Astrocyte (in vitro differentiated cells and primary cell): ENCODE results near the gene EGFL8. TPM values are rescaled to one million over a fixed set of nuclear protein-coding genes. Genes with fewer than 3 reads are reported as not detected.

ENCODE experiments used
- DNase-seq: peaks from one replicate; pipeline ENCODE4 v3.0.0-alpha.2; 2010; ENCODE audit warnings: low read depth
- FAIRE-seq: peaks from 2 replicates; lab custom pipeline; 2011; peaks lifted over from hg19 to GRCh38; lab: Jason Lieb, UNC
- H2AFZ ChIP-seq: 2 replicates; pipeline ENCODE4 v1.6.0; 2012; ENCODE audit warnings: low read depth, low read length, inconsistent platforms
- H3K27ac ChIP-seq: 2 replicates; pipeline ENCODE4 v1.5.1; 2011; ENCODE audit warnings: low read depth, low read length, inconsistent platforms
- H3K27me3 ChIP-seq: 2 replicates; pipeline ENCODE4 v1.6.0; 2011; ENCODE audit warnings: low read length, inconsistent platforms; ENCODE audit not compliant: insufficient read depth
- H3K36me3 ChIP-seq: 2 replicates; pipeline ENCODE4 v1.5.1; 2011; ENCODE audit warnings: low read length, inconsistent platforms; ENCODE audit not compliant: insufficient read depth
- H3K4me1 ChIP-seq: 2 replicates; pipeline ENCODE4 v1.5.1; 2011; ENCODE audit warnings: low read length, inconsistent platforms; ENCODE audit not compliant: insufficient read depth
- H3K4me2 ChIP-seq: 2 replicates; pipeline ENCODE4 v1.6.0; 2012; ENCODE audit warnings: low read length, inconsistent platforms
- H3K4me3 ChIP-seq: 2 replicates; pipeline ENCODE4 v1.5.1; 2011; ENCODE audit warnings: low read depth, mild to moderate bottlenecking, low read length, inconsistent platforms; ENCODE audit not compliant: insufficient read depth
- H3K79me2 ChIP-seq: 2 replicates; pipeline ENCODE4 v1.6.0; 2012; ENCODE audit warnings: mild to moderate bottlenecking, low read length, inconsistent platforms; ENCODE audit not compliant: insufficient read depth
- H3K9ac ChIP-seq: 2 replicates; pipeline ENCODE4 v1.6.0; 2012; ENCODE audit warnings: mild to moderate bottlenecking, low read length, inconsistent platforms
- H3K9me3 ChIP-seq: 2 replicates; pipeline ENCODE4 v1.5.1; 2012; ENCODE audit warnings: low read depth, mild to moderate bottlenecking, low read length, inconsistent platforms; ENCODE audit not compliant: insufficient read depth
- H4K20me1 ChIP-seq: 2 replicates; pipeline ENCODE4 v1.6.0; 2012; ENCODE audit warnings: low read length, inconsistent platforms; ENCODE audit not compliant: insufficient read depth
- H3K27ac Mint-ChIP-seq: one replicate; pipeline ENCODE4 v1.8.0; 2021; ENCODE audit warnings: mild to moderate bottlenecking, mixed read lengths; ENCODE audit not compliant: unreplicated experiment
- H3K27me3 Mint-ChIP-seq: one replicate; pipeline ENCODE4 v1.8.0; 2021; ENCODE audit warnings: low read depth, mixed read lengths; ENCODE audit not compliant: unreplicated experiment
- H3K36me3 Mint-ChIP-seq: one replicate; pipeline ENCODE4 v1.8.0; 2021; ENCODE audit warnings: low read depth, mixed read lengths; ENCODE audit not compliant: unreplicated experiment
- H3K4me1 Mint-ChIP-seq: one replicate; pipeline ENCODE4 v1.8.0; 2021; ENCODE audit warnings: low read depth, mixed read lengths; ENCODE audit not compliant: unreplicated experiment
- H3K4me3 Mint-ChIP-seq: one replicate; pipeline ENCODE4 v1.8.0; 2021; ENCODE audit warnings: mild to moderate bottlenecking, moderate library complexity, mixed read lengths; ENCODE audit not compliant: unreplicated experiment
- H3K9me3 Mint-ChIP-seq: one replicate; pipeline ENCODE4 v1.8.0; 2021; ENCODE audit warnings: mild to moderate bottlenecking, mixed read lengths; ENCODE audit not compliant: unreplicated experiment
- CTCF ChIP-seq: IDR thresholded peaks from 2 replicates; pipeline ENCODE4 v1.5.1; 2011; ENCODE audit warnings: low read depth, mild to moderate bottlenecking, inconsistent platforms, low read length, moderate library complexity; ENCODE audit not compliant: insufficient read depth
- EZH2 ChIP-seq: IDR thresholded peaks from 2 replicates; pipeline ENCODE4 v1.6.1; 2012; ENCODE audit warnings: mild to moderate bottlenecking, low read length, inconsistent platforms; ENCODE audit not compliant: insufficient read depth
- total RNA-seq: library from RNA; stranded (reverse); gene quantifications from 2 replicates; pipeline ENCODE4 v1.2.1, GENCODE V29; 2021

The EGFL8 gene
- total RNA-seq, 1 donor from 2014 or later: 13.3 TPM

- H3K36me3 Mint-ChIP-seq: no peaks in the 10 kb centered on the region
- TF ChIP-seq CTCF (no peak), EZH2 (no peak)
- H3K9ac ChIP-seq: no peak overlapping the region
- no peaks in the 10 kb centered on the region for H4K20me1 ChIP-seq
- no peaks in the 10 kb centered on the region for H3K36me3 ChIP-seq
- H3K4me1 Mint-ChIP-seq: peaks cover 11% of the 10 kb centered on the region
- DNase-seq (no peak), FAIRE-seq (no peak)
- no peak overlapping the region for H3K4me2 ChIP-seq
- no peaks in the 10 kb centered on the region for H3K79me2 ChIP-seq
- no peak overlapping the region for H3K4me3 ChIP-seq
- no peaks in the 10 kb centered on the region for H3K27me3 ChIP-seq
- no peak overlapping the region for H2AFZ ChIP-seq
- H3K27me3 Mint-ChIP-seq: peaks cover 6% of the 10 kb centered on the region
- H3K27ac Mint-ChIP-seq: no peak overlapping the region
- no peak overlapping the region for H3K4me3 Mint-ChIP-seq
- peaks cover 15% of the 10 kb centered on the region for H3K4me1 ChIP-seq
- H3K27ac ChIP-seq: no peak overlapping the region
- no peaks in the 10 kb centered on the region for H3K9me3 Mint-ChIP-seq
- no peaks in the 10 kb centered on the region for H3K9me3 ChIP-seq
These were observed 33.9 kb downstream of the EGFL8 start for GRCh38 chr6:32198345-32198696.

- H3K27ac ChIP-seq: no peak overlapping the region
- H4K20me1 ChIP-seq: no peaks in the 10 kb centered on the region
- H3K27ac Mint-ChIP-seq: no peak overlapping the region
- H3K27me3 Mint-ChIP-seq: peaks cover 10% of the 10 kb centered on the region
- H3K4me1 Mint-ChIP-seq: peaks cover 10% of the 10 kb centered on the region
- H3K4me3 Mint-ChIP-seq: no peak overlapping the region
- FAIRE-seq: no peak
- no peaks in the 10 kb centered on the region for H3K27me3 ChIP-seq
- peaks cover 15% of the 10 kb centered on the region for H3K4me1 ChIP-seq
- no peaks in the 10 kb centered on the region for H3K36me3 Mint-ChIP-seq
- no peaks in the 10 kb centered on the region for H3K9me3 ChIP-seq
- H3K36me3 ChIP-seq: no peaks in the 10 kb centered on the region
- H3K9me3 Mint-ChIP-seq: no peaks in the 10 kb centered on the region
- no peaks in the 10 kb centered on the region for H3K79me2 ChIP-seq
- H2AFZ ChIP-seq: no peak overlapping the region
- no peak for TF ChIP-seq CTCF
- TF ChIP-seq EZH2: no peak
- no peak for DNase-seq
- no peak overlapping the region for H3K4me3 ChIP-seq
- H3K9ac ChIP-seq: no peak overlapping the region
- no peak overlapping the region for H3K4me2 ChIP-seq
These were observed 34.5 kb downstream of the EGFL8 start for GRCh38 chr6:32198866-32199265.

- no peak overlapping the region for H3K27ac ChIP-seq
- H4K20me1 ChIP-seq: no peaks in the 10 kb centered on the region
- H3K9ac ChIP-seq: no peak overlapping the region
- H3K4me1 Mint-ChIP-seq: peaks cover 5% of the 10 kb centered on the region
- H3K9me3 Mint-ChIP-seq: no peaks in the 10 kb centered on the region
- H3K4me3 ChIP-seq: no peak overlapping the region
- H3K9me3 ChIP-seq: no peaks in the 10 kb centered on the region
- H3K27ac Mint-ChIP-seq: no peak overlapping the region
- no peaks in the 10 kb centered on the region for H3K79me2 ChIP-seq
- H2AFZ ChIP-seq: no peak overlapping the region
- no peak for DNase-seq
- H3K36me3 ChIP-seq: no peaks in the 10 kb centered on the region
- no peaks in the 10 kb centered on the region for H3K27me3 ChIP-seq
- H3K4me1 ChIP-seq: peaks cover 10% of the 10 kb centered on the region
- TF ChIP-seq EZH2: no peak
- no peak for TF ChIP-seq CTCF
- no peak for FAIRE-seq
- peaks cover 3% of the 10 kb centered on the region for H3K36me3 Mint-ChIP-seq
- peaks cover 22% of the 10 kb centered on the region for H3K27me3 Mint-ChIP-seq
- H3K4me2 ChIP-seq: no peak overlapping the region
- no peak overlapping the region for H3K4me3 Mint-ChIP-seq
These were observed 36.5 kb downstream of the EGFL8 start for GRCh38 chr6:32200711-32201475.
